ENCODE results near the gene PRCC.

Gene PRCC

DNA sequence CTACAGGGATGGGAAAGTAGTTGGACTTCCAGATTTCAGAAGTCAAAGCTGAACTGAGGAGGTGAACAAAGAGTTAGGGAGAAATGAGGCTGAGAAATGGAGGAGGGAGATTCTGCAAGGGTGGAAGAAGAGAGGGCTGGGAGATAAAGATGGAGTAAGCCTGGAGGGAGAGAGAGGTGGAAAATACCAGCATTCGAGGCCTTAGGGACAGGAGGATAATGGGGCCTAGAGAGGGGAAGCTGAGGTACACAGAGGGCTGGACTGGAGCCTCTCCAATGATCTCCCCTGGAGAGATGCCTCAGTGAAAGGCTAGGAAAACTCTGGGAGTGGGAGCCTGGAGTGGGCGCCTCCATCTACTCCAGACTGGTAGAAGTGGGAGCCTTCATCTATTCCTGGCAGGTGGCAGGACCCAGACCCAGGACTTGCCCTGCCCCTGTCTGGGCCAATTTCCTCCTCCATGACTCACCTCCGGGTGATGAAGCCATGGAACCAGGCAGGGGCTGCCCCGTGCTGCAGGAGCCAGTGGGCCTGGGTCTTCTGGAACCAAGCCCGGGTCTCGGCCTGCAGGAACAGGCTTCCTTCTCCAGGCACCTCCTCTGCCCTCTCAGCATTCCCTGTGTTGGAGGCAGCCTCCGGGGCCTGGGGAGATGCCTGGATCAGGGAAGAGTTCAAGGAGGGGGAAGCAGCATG, 47.4 kb downstream of the PRCC start:
- DNase-seq (ENCODE audit: low read depth): no peak

DNA sequence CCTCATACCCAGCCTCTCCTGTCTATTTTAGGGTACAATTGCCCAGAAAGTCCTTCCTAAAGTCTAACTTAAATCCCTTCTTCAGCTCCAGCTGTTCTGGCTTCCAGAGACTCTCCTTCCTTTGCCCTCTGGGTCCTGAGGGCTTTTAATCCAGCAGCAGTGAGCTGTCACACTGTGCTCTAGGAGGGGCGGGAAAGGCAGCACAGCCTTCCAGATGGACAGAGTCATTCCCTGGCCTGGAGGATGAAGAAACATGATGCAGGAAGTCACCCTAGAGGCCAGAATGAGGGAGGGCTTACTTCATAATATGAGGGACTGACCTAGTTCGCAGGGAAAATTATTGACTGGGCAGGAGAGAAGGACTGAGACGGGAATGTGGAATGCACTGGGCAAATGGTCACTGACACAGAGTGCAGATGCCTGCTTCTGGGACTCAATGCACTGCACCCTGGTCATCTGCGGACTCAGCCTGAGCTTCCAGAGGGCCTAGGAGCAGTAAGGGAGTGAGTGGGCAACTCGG, 48.0 kb downstream of the PRCC start:
- no peak for DNase-seq (ENCODE audit: low read depth)

DNA sequence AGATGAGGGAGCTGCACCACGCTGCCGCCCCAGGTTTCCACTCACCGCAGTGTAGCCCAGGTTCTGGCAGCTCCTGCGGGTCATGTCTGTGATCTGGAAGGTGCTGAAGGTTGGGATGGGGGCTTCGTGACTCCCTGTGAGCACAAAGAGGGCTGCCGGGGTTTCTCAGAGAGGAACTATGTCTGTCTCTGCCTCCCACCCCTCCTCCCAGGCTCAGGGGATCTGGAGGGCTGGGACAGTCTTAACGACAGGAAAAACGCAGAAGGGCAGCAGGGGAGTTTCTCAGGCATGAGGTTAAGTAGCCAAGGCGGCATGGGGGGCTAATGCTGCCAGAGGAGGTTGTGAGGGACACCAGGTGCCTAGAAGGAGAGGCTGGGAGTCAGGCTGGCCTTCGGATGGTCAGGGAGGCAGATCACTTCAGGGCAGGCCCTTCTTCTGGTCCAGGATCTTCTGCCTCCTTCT, 48.7 kb downstream of the PRCC start:
- no peak for DNase-seq (ENCODE audit: low read depth)

DNA sequence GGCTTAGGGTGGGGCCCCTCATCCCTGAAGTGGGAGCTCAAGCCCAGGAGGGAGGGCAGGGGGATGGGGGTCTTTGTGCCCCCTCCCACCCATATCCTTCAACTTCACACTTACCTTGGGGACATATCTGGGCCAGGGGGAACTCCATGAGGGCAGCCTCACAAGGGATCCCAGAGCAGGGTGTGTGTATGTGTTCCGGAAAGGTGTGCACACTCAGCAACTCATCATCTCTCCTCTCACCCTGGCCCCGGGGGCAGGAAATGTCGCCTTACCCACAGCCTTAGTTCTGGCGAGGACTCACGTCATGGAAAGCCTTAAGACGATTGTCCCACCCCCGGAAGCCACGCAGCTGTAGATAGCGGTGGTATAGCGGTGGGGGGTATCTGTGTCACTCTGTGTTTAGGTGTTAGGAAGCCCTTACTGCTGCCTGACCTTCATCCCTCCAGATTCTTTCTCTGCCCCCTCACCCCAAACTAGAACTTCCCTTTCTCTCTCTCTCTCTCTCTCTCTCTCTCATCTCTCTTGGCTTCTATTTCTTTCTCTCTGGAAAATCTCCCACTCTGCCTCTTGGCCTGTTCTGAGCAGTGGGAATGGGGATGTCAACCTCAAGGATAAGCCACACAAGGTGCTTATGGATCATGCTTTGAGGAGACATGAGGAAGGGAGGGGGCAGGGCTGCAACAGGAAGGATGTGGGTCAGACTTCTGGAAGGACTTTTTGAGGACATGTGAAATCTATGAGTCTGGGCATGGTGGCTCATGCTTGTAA, 49.4 kb downstream of the PRCC start, which contains the start of gene SH2D2A:
SH2D2A (minus strand) TSS at position 288 of the 768 bp plus-strand sequence; CDS start at position 148, 140 bp downstream.
- DNase-seq (ENCODE audit: low read depth): peak; percentile 96

DNA sequence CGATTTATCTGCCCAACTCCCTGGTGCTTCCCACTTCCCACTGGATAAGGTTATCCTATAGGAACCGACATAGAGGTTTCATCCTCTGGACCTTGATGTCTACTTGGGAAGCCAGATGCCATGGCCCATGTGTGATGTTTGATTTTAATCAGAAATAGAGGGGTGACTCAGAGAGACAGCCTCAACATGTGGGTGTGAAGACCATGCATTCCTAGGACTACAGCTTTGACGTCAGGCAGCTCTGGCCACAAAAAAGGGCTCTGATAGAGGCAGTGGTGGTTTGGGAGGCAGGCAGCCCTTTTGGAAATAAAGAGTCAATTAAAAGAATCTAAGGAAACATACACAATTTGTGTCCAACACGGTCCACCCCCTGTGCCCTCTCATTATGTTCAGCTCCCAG, 54.5 kb downstream of the PRCC start:
- peak; percentile 37 for DNase-seq (ENCODE audit: low read depth)

DNA sequence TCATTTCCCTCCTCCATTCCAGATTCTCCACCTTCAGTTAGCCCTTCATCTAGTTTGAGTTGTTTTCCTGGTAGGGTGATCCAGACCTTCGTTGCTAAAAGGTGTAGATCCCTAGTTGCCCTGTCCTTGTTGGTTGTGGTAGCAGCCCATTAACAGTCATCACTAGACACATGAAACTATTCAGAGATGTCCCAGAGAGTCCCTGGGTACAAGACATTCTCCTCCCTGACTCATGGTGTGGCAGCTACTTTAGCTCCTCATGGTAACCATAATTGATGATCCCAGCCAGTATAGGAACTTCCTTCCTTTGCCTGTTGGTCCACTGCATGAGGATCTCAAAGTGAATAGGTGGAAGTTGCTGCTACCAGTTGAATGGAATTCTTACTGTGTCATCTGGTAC, 55.3 kb downstream of the PRCC start:
- no peak for DNase-seq (ENCODE audit: low read depth)

DNA sequence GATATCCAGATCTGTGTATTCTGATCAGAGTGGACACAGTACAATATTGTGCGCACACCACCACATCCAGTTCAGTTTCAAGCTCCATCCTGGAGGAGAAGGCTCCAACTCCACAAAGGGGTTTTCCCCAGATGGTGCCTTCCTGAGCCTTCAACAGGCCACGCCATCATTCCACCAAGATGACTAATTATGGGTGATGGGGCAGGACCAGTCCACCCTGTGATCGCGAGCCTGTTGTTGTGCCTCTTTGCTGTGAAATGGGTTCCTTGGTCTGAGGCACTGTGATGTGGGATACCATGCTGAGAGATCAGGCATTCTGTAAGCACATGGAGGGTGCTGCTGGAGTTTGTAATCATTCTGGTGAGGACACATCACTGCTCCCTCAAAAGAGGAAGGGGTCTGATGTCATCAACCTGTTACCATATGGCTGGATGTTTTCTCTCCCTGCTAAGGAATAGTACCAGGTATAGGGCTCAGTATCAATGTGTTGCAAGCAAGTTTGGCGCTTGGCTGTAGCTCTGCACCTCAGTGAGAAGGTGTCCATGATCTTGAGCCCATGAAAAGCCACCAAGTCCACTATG, 56.0 kb downstream of the PRCC start:
- DNase-seq (ENCODE audit: low read depth): no peak

DNA sequence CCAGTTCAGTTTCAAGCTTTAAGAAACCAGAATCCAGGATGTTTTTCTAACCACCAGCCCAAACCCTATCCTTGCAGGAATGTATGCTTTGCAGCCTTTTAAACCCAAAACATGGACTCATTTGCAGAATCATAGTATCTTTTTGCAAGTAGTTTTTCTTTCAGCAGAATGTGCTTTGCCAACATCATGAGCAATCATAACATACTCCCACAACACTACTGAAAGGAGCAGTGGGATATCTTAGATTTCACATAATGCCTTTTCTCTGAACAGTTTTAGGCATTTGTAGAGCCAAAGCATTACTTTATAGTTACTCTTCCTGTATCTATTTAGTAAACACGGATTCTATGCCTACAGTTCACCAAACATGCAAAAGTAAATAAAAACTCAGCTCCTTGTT, 59.3 kb downstream of the PRCC start:
- DNase-seq (ENCODE audit: low read depth): no peak

DNA sequence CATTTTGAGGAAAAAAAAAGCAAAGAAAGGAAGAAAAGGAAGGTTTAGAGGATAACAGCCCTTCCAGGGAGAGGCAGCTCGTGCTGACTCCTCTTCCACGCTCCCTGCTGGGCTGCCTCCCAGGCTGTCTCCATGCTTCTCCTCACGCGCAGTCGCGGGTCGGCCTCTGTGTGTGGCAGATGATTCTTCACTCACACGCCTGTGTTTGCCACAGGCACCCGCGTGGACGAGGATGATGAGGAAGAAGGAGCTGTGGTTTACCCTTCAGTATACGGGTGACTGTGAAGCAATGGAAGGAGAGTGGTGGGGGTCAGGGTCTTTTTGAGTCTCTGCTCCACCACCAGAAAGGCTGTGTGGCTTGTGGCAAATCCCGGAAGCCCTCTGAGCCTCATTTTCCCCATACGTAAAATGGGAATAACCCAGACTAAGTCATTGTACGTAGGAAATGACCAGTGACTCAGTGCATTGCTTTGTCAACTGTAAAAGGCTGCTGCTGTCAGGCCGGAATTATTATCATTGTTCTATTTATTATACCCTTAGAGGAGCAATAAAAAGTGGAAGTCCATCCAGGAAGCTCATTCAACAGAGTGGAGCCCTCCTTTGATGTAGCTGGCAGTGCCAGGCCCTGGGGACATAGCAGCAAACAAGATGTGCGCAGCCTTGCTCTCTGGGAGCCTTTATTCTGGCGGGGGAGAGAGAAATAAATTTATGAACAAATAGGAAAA, 61.2 kb downstream of the PRCC start:
- no peak for DNase-seq (ENCODE audit: low read depth)

DNA sequence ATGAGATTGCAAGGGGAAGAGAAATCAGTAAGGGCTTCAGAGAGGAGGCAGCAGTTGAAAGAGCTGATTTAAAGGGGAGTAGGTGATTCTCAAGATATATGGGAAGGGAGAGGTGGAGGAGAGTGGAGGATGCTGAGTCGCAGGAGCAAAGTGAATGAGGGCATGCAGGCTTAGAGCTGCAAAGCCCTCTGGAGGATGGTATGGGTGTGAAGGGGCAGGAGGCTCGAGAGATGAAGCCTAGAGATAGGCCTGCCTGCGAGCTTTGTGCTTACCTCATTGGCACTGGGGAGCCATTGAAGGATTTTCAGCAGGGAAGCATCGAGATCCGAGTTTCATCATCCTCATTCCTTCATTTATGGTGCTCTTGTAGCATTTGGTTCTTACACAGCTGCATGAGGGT, 65.1 kb downstream of the PRCC start:
- no peak for DNase-seq (ENCODE audit: low read depth)

DNA sequence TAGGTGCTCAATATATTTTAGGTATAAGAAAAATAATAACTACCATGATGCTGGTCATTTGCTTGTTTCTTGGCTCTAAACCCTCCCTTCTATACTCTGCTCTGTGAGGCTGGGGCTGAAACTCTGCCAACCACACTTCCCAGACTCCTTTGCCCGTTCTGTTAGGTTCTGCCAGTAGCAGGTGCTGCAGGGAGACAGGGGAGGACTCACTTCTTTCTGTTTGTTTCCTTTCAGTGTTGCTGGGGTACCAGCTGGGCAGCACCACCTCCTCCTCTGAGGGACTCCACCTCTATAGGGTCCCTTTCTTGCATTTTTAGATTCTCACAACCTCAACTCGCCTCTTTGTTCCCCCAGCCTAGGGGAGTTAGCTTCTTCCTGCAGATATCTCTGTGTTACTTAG, 66.3 kb downstream of the PRCC start:
- no peak for DNase-seq (ENCODE audit: low read depth)

DNA sequence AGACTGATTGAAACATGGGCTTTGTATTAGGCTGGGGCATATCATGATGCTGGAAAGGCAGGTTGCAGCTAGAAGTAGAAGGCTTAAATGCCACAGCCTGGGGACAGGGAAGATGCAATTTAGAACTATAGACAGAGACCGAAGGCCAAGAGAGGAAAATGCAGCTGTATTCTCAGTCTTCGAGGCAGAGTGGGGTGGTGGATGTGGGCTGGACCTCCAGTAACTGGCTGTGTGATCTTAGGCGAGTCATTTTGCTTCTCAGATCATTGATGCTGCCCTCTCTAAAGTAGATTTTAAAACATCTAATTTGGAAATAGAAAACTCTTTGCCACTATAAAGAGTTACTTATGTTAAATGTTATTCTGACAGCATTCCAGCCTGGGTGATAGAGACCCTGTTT, 67.0 kb downstream of the PRCC start:
- no peak for DNase-seq (ENCODE audit: low read depth)

DNA sequence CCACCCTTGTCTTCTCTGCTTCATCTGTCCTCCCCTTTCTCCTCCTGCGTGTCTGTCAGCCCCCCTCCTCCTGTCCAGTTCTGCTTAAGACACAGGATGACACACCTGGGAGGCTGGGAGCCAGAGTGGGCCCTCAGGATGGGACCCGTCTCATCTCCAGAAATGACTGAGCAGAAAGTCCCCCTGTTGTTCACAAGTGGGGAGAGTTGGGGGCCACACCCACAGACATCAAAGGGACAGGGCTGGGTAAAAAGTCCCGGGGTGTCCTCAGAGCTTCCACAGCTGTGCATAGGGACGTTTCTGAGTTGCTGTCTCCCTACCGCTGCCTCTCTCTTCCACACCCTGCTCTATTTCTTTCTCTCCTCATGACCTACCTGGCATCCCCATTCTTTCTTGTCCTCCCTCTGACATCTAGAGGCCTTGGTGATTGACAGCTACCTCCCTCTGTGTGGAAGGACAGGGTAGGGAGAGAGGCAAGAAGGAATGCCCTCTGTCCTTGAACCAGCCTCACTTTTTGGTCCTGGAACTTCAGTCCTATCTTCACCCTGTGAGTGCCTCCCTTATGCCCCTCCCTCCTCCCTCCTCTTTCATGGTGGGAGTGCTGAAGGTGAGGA, 68.8 kb downstream of the PRCC start:
- no peak for DNase-seq (ENCODE audit: low read depth)

DNA sequence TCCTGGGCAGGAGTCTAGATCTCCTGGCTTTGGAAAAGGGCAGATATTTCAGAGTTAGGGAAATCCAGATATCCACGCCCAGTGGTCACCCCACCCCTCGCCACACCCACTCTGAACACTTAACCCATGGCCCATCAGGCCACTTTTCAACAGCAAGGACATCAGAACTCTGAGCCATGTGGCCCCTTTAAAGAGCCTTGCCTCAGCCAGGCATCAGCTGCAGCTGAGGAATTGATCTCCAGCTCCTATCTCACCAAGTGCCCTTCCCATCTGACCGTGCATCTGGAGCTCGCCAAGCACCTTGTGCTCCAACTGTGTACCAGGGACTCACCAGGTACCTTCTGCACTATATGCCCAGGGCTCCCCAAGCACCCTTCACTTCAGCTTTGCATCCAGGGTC, 69.6 kb downstream of the PRCC start:
- no peak for DNase-seq (ENCODE audit: low read depth)

DNA sequence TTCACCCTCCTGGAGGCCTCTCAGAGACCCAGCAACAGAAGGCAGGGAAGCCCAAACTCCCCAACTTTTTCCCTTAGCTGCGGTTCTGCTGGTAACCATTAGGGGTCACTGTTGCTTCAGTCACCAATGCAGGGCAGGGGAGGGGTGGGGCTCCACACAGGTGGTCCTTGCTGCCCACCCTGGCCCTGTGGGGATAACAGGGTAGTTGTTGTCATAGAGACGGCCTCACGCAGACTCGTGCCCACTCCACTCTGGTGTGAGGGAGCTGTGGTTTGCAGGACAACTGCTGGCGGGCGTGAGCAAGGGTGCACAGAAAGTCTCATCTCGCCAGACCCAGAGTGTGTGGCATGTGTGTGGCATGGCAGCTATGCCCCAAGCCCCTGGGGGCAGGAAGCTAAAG, 71.6 kb downstream of the PRCC start:
- no peak for DNase-seq (ENCODE audit: low read depth)

DNA sequence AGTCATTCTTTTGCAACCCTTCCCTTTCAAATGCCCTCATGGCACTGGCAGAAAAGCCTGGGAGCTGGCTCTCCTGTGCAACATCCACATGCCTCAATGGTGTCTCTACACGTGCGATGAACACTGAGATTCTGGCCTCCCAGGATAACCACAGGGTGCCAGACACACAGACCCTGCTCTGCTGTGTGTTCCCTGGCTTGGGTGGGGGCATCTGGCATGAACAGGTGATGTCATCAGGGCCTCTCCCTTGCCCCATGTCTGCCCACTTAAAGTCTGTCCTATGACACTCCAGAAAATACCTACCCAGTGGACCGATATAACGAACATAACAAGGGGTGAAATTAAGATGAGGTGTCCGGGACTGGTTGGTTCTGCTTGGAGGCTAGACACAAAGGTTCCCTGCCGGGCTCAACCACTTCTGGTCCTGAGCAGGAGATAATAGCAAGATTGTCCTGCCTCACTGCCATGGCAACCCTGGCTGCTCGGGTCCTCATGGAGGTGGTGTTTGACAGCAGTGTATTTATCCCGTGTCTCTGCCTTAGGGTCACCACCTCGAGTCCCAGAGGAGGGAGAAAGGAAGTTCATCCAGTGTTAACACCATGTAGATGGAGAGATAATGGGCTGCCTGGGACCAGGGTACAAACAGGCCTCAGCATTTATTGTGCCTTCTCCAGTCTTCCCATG, 72.2 kb downstream of the PRCC start:
- no peak for DNase-seq (ENCODE audit: low read depth)

DNA sequence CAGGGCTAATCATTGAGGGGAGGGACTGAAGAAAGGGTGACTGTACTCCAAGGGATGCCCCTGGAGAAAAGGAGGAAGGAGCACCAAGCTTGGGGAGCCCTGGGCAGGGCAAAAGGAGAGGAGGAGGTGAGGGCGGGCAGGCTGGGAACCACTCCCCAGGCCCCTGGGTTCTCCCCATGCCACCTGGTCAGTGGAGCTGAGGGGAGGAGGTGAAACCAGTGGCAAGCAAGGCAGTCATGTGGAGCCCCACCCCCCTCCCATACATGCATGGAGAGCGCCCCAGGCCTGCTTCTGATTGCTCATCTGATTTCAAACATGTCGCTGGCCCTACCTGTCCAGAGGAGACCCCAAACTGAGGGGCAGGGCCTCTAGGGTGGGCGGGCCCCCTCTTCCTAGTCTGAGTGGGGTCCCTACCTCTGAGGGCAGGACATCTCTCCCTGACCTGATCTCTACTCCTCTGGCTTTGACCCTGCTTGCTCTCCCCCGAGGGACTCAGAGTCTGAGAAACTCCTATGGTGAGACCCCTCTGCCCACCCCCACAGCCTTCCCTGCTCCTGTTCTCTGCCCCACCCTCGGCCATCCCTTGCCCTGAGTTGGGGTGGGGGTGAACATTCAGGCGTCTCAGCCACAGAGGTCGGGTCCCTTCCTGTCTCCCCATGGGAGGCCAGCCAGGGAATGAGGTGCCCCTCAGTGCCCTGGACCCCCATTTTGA, 73.0 kb downstream of the PRCC start:
- no peak for DNase-seq (ENCODE audit: low read depth)

DNA sequence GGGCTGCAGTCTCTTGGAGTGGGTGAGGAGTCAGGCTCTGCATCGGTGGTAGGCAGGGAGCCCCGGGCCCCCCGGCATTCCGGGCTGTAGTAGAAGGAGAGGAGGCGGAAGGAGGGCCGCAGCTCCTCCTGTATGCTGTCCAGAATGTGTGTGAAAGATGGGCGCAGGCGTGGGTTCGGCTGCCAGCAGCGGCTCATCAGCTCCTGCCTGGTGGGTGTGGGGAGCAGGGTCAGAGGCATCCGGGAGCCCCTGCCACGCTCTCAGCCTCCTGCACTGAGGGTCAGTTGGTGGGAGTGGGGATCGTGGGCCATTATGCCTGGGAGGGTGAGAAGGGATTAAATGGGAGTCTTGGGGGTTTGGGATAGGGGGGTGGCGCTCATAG, 73.6 kb downstream of the PRCC start:
- no peak for DNase-seq (ENCODE audit: low read depth)

DNA sequence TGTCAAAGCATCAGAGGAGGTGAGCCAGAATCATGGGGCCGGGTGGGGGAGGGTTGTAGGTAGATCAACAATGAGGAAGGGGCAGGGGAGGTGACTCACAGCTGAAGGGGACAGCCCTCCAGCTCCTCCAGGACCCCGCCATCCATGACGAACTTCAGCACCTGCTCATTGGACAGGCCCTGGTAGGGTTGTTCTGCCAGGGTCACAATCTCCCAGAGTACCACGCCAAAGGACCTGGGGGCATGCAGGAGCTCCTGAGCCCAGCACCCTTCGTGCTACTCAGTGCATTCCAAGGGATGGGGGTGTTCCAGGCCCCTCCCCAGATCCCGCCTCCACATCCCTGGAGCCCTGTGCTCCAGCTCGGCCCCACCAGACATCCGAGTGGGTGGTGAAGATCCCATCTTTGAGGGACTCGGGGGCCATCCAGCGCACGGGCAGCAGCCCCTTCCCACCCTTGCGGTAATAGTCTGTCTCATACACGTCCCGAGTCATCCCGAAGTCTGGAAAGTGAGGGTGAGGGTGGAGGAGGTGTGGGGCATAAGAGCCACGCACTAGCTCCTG, 74.0 kb downstream of the PRCC start:
- no peak for DNase-seq (ENCODE audit: low read depth)

DNA sequence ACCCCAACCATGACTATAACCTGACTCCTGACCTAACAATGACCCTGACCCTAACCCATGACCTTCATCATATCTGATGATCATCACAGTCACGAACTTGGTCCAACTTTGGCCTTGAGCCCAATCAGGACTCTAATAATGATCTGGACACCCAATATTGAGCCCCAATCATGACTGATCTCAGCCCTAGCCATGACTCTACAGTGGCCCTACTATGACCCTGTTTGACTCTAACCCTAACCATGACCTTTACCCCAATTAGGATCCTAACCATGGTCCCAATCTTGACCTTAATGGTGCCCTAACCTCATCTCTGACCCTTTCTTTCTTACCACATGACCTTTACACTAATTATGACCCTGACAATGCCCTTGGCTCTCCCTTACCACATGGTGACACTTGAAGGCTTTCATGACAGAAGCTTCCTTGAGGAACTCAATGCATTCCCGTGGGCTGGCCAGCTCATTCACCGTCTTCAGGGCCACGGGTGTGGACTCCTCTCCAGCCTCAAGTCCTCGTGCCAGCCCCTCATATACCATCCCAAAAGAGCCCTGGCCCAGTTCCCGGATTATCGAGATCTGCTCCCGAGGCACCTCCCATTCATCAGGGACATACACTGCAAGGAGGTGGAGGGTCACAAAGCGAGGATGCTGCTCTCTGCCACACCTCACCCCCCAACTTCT, 75.4 kb downstream of the PRCC start:
- DNase-seq (ENCODE audit: low read depth): no peak

Measured in stimulated activated CD4-positive, alpha-beta T cell treated with anti-CD3 and anti-CD28 coated beads, Interleukin-2, amount 100 ng/mL, for 4 hours (primary cell).